ENCODE measurements around the gene KRTAP5-7.

Gene KRTAP5-7

DNA sequence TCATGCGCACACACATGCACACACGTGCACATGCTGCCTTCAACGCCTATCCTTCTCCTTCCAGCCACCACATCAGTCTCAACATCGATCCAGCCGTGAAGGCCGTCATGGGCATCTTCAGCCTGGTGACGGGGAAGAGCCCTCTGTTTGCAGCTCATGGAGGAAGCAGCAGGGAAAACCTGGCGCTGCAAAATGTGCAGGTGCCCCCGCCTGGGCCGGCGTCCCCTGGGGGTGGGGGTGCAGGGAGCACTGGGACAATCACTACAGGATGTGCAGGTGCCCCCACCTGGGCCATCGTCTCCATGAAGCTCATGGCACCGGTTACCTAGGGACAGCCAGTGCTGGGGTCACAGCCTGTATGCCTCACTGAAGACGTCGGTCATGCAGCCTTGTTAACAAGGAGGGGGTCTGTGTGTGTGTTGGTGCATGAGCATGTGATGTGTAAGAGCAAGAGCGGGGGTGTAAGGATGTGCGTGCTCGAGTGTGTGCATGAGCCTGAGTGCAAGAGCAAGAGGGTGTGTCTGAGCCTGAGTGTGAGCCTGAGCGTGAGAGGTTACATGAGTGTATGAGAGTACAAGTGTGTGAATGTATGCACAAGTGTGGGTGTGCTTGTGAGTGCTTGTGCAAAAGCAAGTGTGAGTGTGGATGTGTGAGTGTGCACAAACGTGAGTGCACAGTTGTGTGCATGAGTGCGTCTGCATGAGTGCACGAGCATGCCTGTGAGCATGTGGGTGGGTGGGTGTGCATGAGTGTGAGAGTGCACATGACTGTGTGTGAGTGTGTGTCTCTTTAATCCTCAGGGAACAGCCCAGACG lies 42.6 kb upstream of the KRTAP5-7 start:
- TF ChIP-seq, protein P1, sequence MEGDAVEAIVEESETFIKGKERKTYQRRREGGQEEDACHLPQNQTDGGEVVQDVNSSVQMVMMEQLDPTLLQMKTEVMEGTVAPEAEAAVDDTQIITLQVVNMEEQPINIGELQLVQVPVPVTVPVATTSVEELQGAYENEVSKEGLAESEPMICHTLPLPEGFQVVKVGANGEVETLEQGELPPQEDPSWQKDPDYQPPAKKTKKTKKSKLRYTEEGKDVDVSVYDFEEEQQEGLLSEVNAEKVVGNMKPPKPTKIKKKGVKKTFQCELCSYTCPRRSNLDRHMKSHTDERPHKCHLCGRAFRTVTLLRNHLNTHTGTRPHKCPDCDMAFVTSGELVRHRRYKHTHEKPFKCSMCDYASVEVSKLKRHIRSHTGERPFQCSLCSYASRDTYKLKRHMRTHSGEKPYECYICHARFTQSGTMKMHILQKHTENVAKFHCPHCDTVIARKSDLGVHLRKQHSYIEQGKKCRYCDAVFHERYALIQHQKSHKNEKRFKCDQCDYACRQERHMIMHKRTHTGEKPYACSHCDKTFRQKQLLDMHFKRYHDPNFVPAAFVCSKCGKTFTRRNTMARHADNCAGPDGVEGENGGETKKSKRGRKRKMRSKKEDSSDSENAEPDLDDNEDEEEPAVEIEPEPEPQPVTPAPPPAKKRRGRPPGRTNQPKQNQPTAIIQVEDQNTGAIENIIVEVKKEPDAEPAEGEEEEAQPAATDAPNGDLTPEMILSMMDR (IDR thresholded peaks at IDR 0.05; ENCODE audit: low read depth, low read length) = no peak
- DNase-seq (ENCODE audit: extremely low read depth, low read depth) = no peak

DNA sequence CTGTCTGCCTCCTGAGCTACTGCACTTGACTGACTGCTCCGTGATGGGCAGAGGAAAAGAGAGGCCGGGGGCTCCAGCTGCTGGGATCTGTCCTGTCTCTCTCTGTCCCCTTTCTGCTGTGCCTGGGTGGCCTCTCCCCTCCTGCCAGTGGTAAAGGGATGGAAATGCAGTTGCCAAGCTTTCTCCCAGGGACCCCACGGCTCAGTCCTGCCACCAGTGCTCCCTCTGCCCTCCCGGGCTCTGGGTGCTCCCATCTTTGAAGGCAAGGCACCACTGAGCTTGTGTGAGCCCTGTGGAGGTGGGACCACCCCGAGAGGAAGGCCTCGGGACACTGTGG lies 42.0 kb upstream of the KRTAP5-7 start:
- no peak for DNase-seq (ENCODE audit: extremely low read depth, low read depth)
- TF ChIP-seq, protein P1 (IDR thresholded peaks at IDR 0.05; ENCODE audit: low read depth, low read length) = no peak

DNA sequence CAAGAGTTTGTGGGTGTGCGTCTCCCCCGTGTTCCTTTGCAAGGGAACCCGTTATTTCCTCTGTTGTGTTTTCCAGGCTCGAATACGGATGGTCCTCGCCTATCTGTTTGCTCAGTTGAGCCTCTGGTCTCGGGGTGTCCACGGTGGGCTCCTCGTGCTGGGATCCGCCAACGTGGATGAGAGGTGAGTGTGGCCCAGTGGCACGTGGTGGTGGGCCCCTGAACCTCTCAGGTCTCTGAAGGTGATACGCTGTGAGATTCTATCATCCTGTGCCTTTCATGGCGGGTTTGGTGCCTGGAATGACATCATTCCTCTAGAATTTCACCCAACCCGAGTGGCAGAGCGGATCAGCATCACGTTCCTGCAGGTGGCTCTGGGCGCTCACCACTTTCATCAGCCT lies 41.6 kb upstream of the KRTAP5-7 start:
- DNase-seq (ENCODE audit: extremely low read depth, low read depth) = no peak
- TF ChIP-seq, protein P1 (IDR thresholded peaks at IDR 0.05; ENCODE audit: low read depth, low read length) = no peak

DNA sequence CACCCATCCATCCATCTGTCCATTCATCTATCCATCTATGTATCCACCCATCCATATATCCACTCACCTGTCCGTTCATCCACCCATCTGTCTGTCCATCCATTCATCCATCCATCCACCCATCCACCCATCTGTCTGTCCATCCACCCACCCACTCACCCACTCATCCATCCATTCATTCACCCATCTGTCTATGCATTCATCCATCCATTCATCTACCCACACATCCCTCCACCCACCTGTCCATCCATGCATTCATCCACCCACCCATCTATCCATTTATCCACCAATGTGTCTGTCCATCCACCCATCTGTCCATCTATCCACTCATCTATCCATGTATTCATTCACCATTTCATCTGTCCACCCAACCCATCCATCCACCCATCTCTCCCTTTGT lies 40.7 kb upstream of the KRTAP5-7 start:
- TF ChIP-seq, protein P1 (IDR thresholded peaks at IDR 0.05; ENCODE audit: low read depth, low read length) = no peak

DNA sequence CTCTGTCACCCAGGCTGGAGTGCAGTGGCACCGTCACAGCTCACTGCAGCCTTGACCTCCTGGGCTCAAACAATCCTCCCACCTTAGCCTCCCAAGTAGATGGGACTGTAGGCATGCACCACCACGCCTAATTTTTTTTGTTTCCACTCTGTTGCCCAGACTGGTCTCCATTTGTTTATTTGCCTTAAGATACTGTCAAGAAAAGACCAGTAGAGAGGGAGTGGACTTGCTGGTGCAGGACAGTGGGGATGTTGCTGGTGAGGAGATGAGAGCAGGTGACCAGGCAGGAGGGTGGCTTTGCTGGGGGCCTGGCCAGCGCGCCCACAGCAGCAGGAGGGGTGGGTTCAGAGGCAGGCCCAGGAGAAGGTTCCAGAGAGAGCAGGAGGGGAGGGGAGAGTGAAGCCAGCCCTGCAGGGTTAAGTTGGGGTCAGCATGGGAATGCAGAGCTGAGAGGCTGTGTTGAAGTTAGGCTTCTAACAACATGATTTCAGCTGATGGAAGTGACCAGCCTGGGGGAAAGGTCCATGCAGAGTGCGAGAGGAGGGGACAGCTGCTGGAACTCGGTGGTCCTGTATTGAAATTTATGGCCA lies 38.3 kb upstream of the KRTAP5-7 start:
- DNase-seq (ENCODE audit: extremely low read depth, low read depth) = no peak

More for the DNA sequence above, 40.7 kb upstream of the KRTAP5-7 start:
- DNase-seq (ENCODE audit: extremely low read depth, low read depth) = no peak

DNA sequence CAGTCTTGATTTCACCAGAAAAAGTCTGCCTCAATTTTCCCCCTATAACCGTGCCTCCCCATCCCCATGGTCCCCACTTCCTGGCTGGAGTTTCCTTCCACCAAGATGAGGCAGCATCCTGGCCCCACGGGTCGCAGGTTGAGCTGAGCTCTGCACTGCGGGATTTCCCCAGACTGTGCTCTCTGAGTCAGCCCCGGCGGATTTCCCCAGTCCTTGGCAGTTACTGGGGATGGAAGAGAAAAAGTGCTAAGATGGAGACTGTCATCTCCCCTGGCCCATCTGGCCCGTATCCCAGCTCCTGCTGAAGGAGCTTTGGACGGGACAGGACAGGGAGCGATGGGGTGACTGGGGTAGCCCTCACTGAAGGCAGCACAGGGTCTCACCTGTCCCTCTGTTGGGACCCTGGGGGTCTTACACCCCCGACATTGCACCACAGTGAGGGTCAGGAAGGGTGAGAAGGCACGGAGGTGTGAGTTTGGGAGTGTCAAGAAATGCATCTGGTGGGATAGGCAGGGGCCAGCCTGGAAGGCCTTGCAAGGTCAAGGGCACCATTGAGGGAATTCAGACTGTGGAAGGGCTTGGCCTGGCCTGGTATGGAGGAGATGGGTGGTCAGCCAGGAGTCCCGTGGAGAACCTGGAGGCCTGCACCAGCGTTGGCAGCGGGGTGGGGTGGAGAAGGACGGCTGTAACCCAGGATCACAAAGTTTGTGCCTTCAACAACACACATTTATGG lies 37.6 kb upstream of the KRTAP5-7 start:
- no peak for DNase-seq (ENCODE audit: extremely low read depth, low read depth)
- TF ChIP-seq, protein P1 (IDR thresholded peaks at IDR 0.05; ENCODE audit: low read depth, low read length) = no peak

More for the DNA sequence above, 38.3 kb upstream of the KRTAP5-7 start:
- TF ChIP-seq, protein P1 (IDR thresholded peaks at IDR 0.05; ENCODE audit: low read depth, low read length) = no peak

All from AG09319 (cell line).